GM21576 (cell line): ENCODE data around the gene FRK.
"Not testable (repeated sequence)": the region's sequence is repeated elsewhere in the genome, so short reads cannot be mapped to it uniquely, and the experiment has no call there.

Experiments
- ATAC-seq: cut with Tn5 transposase; IDR thresholded peaks from one replicate; pipeline ENCODE4 v1.9.1; 2021; ENCODE audit warnings: mild to moderate bottlenecking, moderate library complexity; ENCODE audit not compliant: unreplicated experiment

Gene FRK

GRCh38 chr6:115891111-115891669 lies 169.5 kb downstream of the FRK start:
- ATAC-seq = peak; percentile 95

GRCh38 chr6:115890238-115890637 lies 170.5 kb downstream of the FRK start:
- ATAC-seq = no peak

GRCh38 chr6:115888687-115889470 lies 171.8 kb downstream of the FRK start:
- ATAC-seq = not testable (repeated sequence)

- ATAC-seq = no peak
These were observed 172.8 kb downstream of the FRK start for GRCh38 chr6:115887891-115888290.

- ATAC-seq = peak; percentile 64
These were observed 174.9 kb downstream of the FRK start for GRCh38 chr6:115885636-115886366.

GRCh38 chr6:115882771-115883170 lies 177.9 kb downstream of the FRK start:
- no peak for ATAC-seq

- ATAC-seq = no peak
These were observed 178.5 kb downstream of the FRK start for GRCh38 chr6:115882174-115882573.
